ENCODE data around the gene IL11.

Gene IL11

DNA sequence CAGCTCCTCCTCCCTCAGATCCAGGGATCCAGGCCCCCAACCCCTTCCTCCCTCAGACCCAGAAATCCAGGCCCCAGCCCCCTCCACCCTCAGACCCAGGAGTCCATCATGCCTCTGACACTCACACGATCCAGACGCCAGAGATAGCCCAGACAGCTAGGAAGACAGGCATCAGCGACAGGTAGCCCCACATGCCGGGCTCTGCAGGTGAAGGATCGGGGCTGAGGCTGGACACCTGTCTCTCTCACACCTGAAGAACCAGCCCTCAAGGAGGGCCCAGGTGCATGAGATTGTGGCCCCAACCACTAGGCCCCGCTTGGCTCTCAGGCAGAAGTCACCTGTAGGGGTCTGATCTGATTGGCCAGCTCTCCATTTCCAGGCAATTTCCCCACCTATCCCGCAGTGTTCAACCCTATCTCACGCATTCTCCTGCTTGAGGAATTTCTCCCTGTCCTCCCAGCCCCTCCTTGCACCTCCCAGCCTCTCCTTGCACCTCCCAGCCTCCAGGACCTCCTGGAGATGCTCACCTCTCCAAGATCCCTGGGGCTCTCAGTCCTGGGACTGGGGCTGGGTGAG lies 49.3 kb downstream of the IL11 start:
- TF ChIP-seq TAF1 (IDR thresholded peaks at IDR 0.05; ENCODE audit: low read depth) (no peak), RAD21 (IDR thresholded peaks at IDR 0.05; ENCODE audit: low read depth) (no peak), CEBPB (IDR thresholded peaks at IDR 0.05) (no peak), TCF12 (IDR thresholded peaks at IDR 0.05; ENCODE audit: low read depth) (no peak), NFIC (IDR thresholded peaks at IDR 0.05) (no peak)
- TF ChIP-seq, protein P1, sequence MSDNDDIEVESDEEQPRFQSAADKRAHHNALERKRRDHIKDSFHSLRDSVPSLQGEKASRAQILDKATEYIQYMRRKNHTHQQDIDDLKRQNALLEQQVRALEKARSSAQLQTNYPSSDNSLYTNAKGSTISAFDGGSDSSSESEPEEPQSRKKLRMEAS (IDR thresholded peaks at IDR 0.05) = no peak

- 0 out of 2 replicates have a peak, but pooled peaks have one; percentile 13 for TF ChIP-seq USF1 (IDR thresholded peaks at IDR 0.05)
- TF ChIP-seq REST (IDR thresholded peaks at IDR 0.05; ENCODE audit: low read depth) = no peak
These were observed 50.5 kb downstream of the IL11 start for GRCh38 chr19:55319785-55320184.

GRCh38 chr19:55316646-55317045 lies 53.6 kb downstream of the IL11 start:
- TF ChIP-seq EP300 (IDR thresholded peaks at IDR 0.05; ENCODE audit: borderline replicate concordance) (no peak), CREB1 (IDR thresholded peaks at IDR 0.05; ENCODE audit: low read depth) (no peak), ZBTB7A (IDR thresholded peaks at IDR 0.05; ENCODE audit: low read depth) (no peak), NFIC (IDR thresholded peaks at IDR 0.05) (no peak), TCF12 (IDR thresholded peaks at IDR 0.05; ENCODE audit: low read depth) (no peak), REST (IDR thresholded peaks at IDR 0.05; ENCODE audit: low read depth) (no peak), CEBPB (IDR thresholded peaks at IDR 0.05) (no peak), EGR1 (IDR thresholded peaks at IDR 0.05) (no peak), RAD21 (IDR thresholded peaks at IDR 0.05; ENCODE audit: low read depth) (no peak), FOXM1 (IDR thresholded peaks at IDR 0.05; ENCODE audit: borderline replicate concordance, low read depth) (no peak), YY1 (IDR thresholded peaks at IDR 0.05; ENCODE audit: low read depth) (no peak), TAF1 (IDR thresholded peaks at IDR 0.05; ENCODE audit: low read depth) (no peak), TEAD4 (IDR thresholded peaks at IDR 0.05) (no peak), USF1 (IDR thresholded peaks at IDR 0.05) (no peak)
- TF ChIP-seq, protein P1 (IDR thresholded peaks at IDR 0.05) = no peak

- no peak for TF ChIP-seq NFIC (IDR thresholded peaks at IDR 0.05)
- no peak for TF ChIP-seq REST (IDR thresholded peaks at IDR 0.05; ENCODE audit: low read depth)
- TF ChIP-seq ZBTB7A (IDR thresholded peaks at IDR 0.05; ENCODE audit: low read depth) = no peak
- TF ChIP-seq USF1 (IDR thresholded peaks at IDR 0.05) = no peak
- TF ChIP-seq TCF12 (IDR thresholded peaks at IDR 0.05; ENCODE audit: low read depth) = no peak
- TF ChIP-seq CREB1 (IDR thresholded peaks at IDR 0.05; ENCODE audit: low read depth) = no peak
- TF ChIP-seq EGR1 (IDR thresholded peaks at IDR 0.05) = no peak
- TF ChIP-seq, protein P1 (IDR thresholded peaks at IDR 0.05) = no peak
- TF ChIP-seq RAD21 (IDR thresholded peaks at IDR 0.05; ENCODE audit: low read depth) = no peak
- TF ChIP-seq FOXM1 (IDR thresholded peaks at IDR 0.05; ENCODE audit: borderline replicate concordance, low read depth) = no peak
- TF ChIP-seq EP300 (IDR thresholded peaks at IDR 0.05; ENCODE audit: borderline replicate concordance) = no peak
- TF ChIP-seq TAF1 (IDR thresholded peaks at IDR 0.05; ENCODE audit: low read depth) = no peak
These were observed 54.2 kb downstream of the IL11 start for GRCh38 chr19:55315956-55316525.

Measured in Ishikawa (cell line).